H1 (cell line): ENCODE results near the gene DHDDS.

ENCODE experiments used
- ATF2 ChIP-seq: IDR thresholded peaks from 2 replicates; pipeline ENCODE4 v1.6.1; 2012; ENCODE audit warnings: low read length, inconsistent platforms
- CBX8 ChIP-seq: fragments of 300-800, 300-1000 bp; sonication (generic); IDR thresholded peaks from 2 replicates; pipeline ENCODE4 v1.7.1; 2016; ENCODE audit warnings: low read depth, low read length, borderline replicate concordance
- CREB1 ChIP-seq: IDR thresholded peaks from 2 replicates; pipeline ENCODE4 v1.6.1; 2012; ENCODE audit warnings: inconsistent platforms
- CTCF ChIP-seq, 3 experiments: IDR thresholded peaks; 1 replicate in 2 of 3; 2 replicates in 1 of 3; pipeline versions ENCODE4 v1.5.1 to v1.6.1; 2011; ENCODE audit warnings: low read length in 3 of 3, mild to moderate bottlenecking in 3 of 3, inconsistent platforms in 2 of 3, low read depth in 1 of 3, moderate library complexity in 1 of 3; ENCODE audit not compliant: insufficient read depth in 1 of 3; ENCODE audit errors: control extremely low read depth in 1 of 3
- EP300 ChIP-seq, 2 experiments: IDR thresholded peaks; 1 replicate in 1 of 2; 2 replicates in 1 of 2; pipeline ENCODE4 v1.6.1; 2011 to 2012; ENCODE audit warnings: low read depth in 2 of 2, low read length in 2 of 2, mild to moderate bottlenecking in 2 of 2, borderline replicate concordance in 1 of 2, inconsistent platforms in 1 of 2, moderate library complexity in 1 of 2
- EZH2 ChIP-seq: fragments of 200-600 bp; sonication (generic); IDR thresholded peaks from 2 replicates; pipeline ENCODE4 v1.7.1; 2012; ENCODE audit warnings: low read depth, mild to moderate bottlenecking, moderate library complexity, low read length, inconsistent platforms; ENCODE audit not compliant: severe bottlenecking
- FOSL1 ChIP-seq: IDR thresholded peaks from 2 replicates; pipeline ENCODE4 v1.6.1; 2011; ENCODE audit warnings: mild to moderate bottlenecking, low read depth, low read length, moderate library complexity; ENCODE audit not compliant: insufficient read depth
- HDAC6 ChIP-seq: IDR thresholded peaks from one replicate; pipeline ENCODE4 v1.7.1; 2012; ENCODE audit warnings: low read depth, mild to moderate bottlenecking, inconsistent platforms, low read length, moderate library complexity
- KDM1A ChIP-seq: fragments of 200-600, 300-600 bp; sonication (generic); IDR thresholded peaks from 2 replicates; pipeline ENCODE4 v1.7.1; 2016; ENCODE audit warnings: mild to moderate bottlenecking, low read length, borderline replicate concordance
- PHF8 ChIP-seq: fragments of 200-600 bp; sonication (generic); conservative IDR thresholded peaks from 2 replicates; pipeline ENCODE4 v1.7.1; 2012; ENCODE audit warnings: low read depth, mild to moderate bottlenecking, inconsistent platforms, low read length, moderate library complexity
- POLR2A ChIP-seq, 2 experiments: IDR thresholded peaks; 1 replicate in 1 of 2; 2 replicates in 1 of 2; pipeline ENCODE4 v1.6.1; 2011; ENCODE audit warnings: low read depth in 2 of 2, low read length in 2 of 2, mild to moderate bottlenecking in 2 of 2; ENCODE audit errors: control extremely low read depth in 1 of 2
- TCF12 ChIP-seq: IDR thresholded peaks from 2 replicates; pipeline ENCODE4 v1.6.1; 2011; ENCODE audit warnings: low read depth, mild to moderate bottlenecking, low read length

GRCh38 chr1:26418865-26419349 is 13.2 kb upstream of the DHDDS start:
- TF ChIP-seq ATF2, result no peak
- TF ChIP-seq PHF8, result no peak
- no peak; the same call in 1 of the 2 replicates for TF ChIP-seq CREB1
- TF ChIP-seq CTCF (IDR thresholded peaks at IDR 0.05; ENCODE audit: control extremely low read depth in 1 of 3, insufficient read depth in 1 of 3, low read depth in 1 of 3, low read length in 3 of 3), result no peak
- peak; percentile 40 to 87 for TF ChIP-seq POLR2A (IDR thresholded peaks at IDR 0.05; ENCODE audit: control extremely low read depth in 1 of 2, low read depth in 2 of 2, low read length in 2 of 2)
- TF ChIP-seq EZH2, result no peak
- TF ChIP-seq HDAC6, result no peak
- TF ChIP-seq FOSL1, result no peak
- TF ChIP-seq KDM1A, result no peak
- TF ChIP-seq TCF12, result no peak
- TF ChIP-seq CBX8, result no peak
- TF ChIP-seq EP300 (IDR thresholded peaks at IDR 0.05; ENCODE audit: borderline replicate concordance in 1 of 2, low read depth in 2 of 2, low read length in 2 of 2), result peak in 1 of 2 experiments; percentile 74; a peak in 1 of 3 replicates
